K562 (cell line): Measurements from ENCODE around the gene SMC4. TPM values are rescaled to one million over a fixed set of nuclear protein-coding genes. Genes with fewer than 3 reads are reported as not detected.

ENCODE experiments used
- ATF7 ChIP-seq: fragments of 450-650 bp; IDR thresholded peaks from 2 replicates; pipeline ENCODE4 v1.7.1; 2014; ENCODE audit warnings: mild to moderate bottlenecking, moderate library complexity
- CAMTA2 ChIP-seq: fragments of 250-450 bp; sonication (Bioruptor Pico); conservative IDR thresholded peaks from 2 replicates; pipeline ENCODE4 v1.5.1; 2022
- CHAMP1 ChIP-seq: fragments of 450-650 bp; IDR thresholded peaks from 2 replicates; pipeline ENCODE4 v1.6.1; 2016; ENCODE audit warnings: mild to moderate bottlenecking
- CREM ChIP-seq: IDR thresholded peaks from 2 replicates; pipeline ENCODE4 v1.6.1; 2014; ENCODE audit warnings: antibody characterized with exemption, low read depth
- FOXP1 ChIP-seq: sonication (generic); formaldehyde crosslinking; IDR thresholded peaks from 2 replicates; pipeline ENCODE4 v1.8.0; 2022; ENCODE audit warnings: mild to moderate bottlenecking, missing genetic modification reagents
- HMGN3 ChIP-seq: IDR thresholded peaks from 2 replicates; pipeline ENCODE4 v1.6.1; 2011; ENCODE audit warnings: borderline replicate concordance, low read depth, mild to moderate bottlenecking, mixed read lengths, low read length; ENCODE audit not compliant: insufficient read length; ENCODE audit errors: extremely low read depth
- MAFF ChIP-seq: IDR thresholded peaks from 2 replicates; pipeline ENCODE4 v1.6.1; 2012; ENCODE audit warnings: low read length, improper control_type of control experiment
- NCOA2 ChIP-seq, 2 experiments: fragments of 450-650 bp; IDR thresholded peaks; 2 replicates each; pipeline ENCODE4 v1.6.1; 2018; ENCODE audit warnings: mild to moderate bottlenecking in 2 of 2, moderate library complexity in 1 of 2; ENCODE audit not compliant: partially characterized antibody in 2 of 2
- NFIX ChIP-seq: fragments of 250-450 bp; sonication (Bioruptor Pico); IDR thresholded peaks from 2 replicates; pipeline ENCODE4 v1.4.0; 2020; ENCODE audit warnings: low read depth, mild to moderate bottlenecking, moderate library complexity
- OTX1 ChIP-seq: fragments of 450-650 bp; formaldehyde crosslinking; IDR thresholded peaks from 2 replicates; pipeline ENCODE4 v1.4.0; 2022; ENCODE audit warnings: mild to moderate bottlenecking
- POLR2B ChIP-seq: fragments of 450-650 bp; IDR thresholded peaks from 2 replicates; pipeline ENCODE4 v1.6.1; 2018; ENCODE audit warnings: low read depth; ENCODE audit not compliant: partially characterized antibody
- RAD51 ChIP-seq: fragments of 450-650 bp; IDR thresholded peaks from 2 replicates; pipeline ENCODE4 v1.7.1; 2016; ENCODE audit warnings: low read depth, mild to moderate bottlenecking, borderline replicate concordance
- RBBP5 ChIP-seq: fragments of 200-600 bp; sonication (generic); IDR thresholded peaks from 2 replicates; pipeline ENCODE4 v1.6.1; 2012; ENCODE audit warnings: borderline replicate concordance, mild to moderate bottlenecking, low read length, control low read depth, inconsistent platforms; ENCODE audit not compliant: insufficient read depth, poor library complexity, severe bottlenecking
- RBM15 ChIP-seq: fragments of 200-400 bp; formaldehyde crosslinking; IDR thresholded peaks from 2 replicates; pipeline ENCODE4 v1.6.1; 2018; ENCODE audit warnings: mild to moderate bottlenecking, low read length, moderate library complexity; ENCODE audit not compliant: insufficient read depth
- SRSF1 ChIP-seq: fragments of 200-400 bp; formaldehyde crosslinking; IDR thresholded peaks from 2 replicates; pipeline ENCODE4 v1.6.1; 2017; ENCODE audit warnings: mild to moderate bottlenecking, low read depth, low read length, moderate library complexity
- TFAM ChIP-seq: fragments of 250-450 bp; sonication (Bioruptor Pico); conservative IDR thresholded peaks from 2 replicates; pipeline ENCODE4 v1.5.0; 2021; ENCODE audit warnings: mild to moderate bottlenecking, moderate library complexity
- THAP12 ChIP-seq: fragments of 250-450 bp; sonication (Bioruptor Pico); IDR thresholded peaks from 2 replicates; pipeline ENCODE4 v1.9.0; 2021; ENCODE audit warnings: mild to moderate bottlenecking, inconsistent platforms
- TOE1 ChIP-seq, 2 experiments: fragments of 450-650 bp in 1 of 2; sonication (generic) in 1 of 2; formaldehyde crosslinking in 1 of 2; IDR thresholded peaks; 2 replicates each; pipeline versions ENCODE4 v1.7.1 to v1.8.0; 2016 to 2022; ENCODE audit warnings: borderline replicate concordance in 2 of 2, mild to moderate bottlenecking in 2 of 2, antibody characterized with exemption in 1 of 2, inconsistent platforms in 1 of 2, low read depth in 1 of 2, missing genetic modification reagents in 1 of 2, moderate library complexity in 1 of 2
- YY1 ChIP-seq, 3 experiments: IDR thresholded peaks; 2 replicates each; pipeline ENCODE4 v1.6.1; 2011; ENCODE audit warnings: low read length in 2 of 3, mild to moderate bottlenecking in 2 of 3, moderate library complexity in 2 of 3, borderline replicate concordance in 1 of 3, control low read depth in 1 of 3, low read depth in 1 of 3; ENCODE audit not compliant: insufficient read depth in 3 of 3, insufficient replicate concordance in 2 of 3, control insufficient read depth in 1 of 3, insufficient read length in 1 of 3; ENCODE audit errors: extremely low read depth in 1 of 3
- ZNF23 ChIP-seq: fragments of 250-450 bp; sonication (Bioruptor Pico); IDR thresholded peaks from 2 replicates; pipeline ENCODE4 v1.4.0; 2020; ENCODE audit warnings: mild to moderate bottlenecking
- ZNF311 ChIP-seq: fragments of 250-450 bp; sonication (Bioruptor Pico); IDR thresholded peaks from 2 replicates; pipeline ENCODE4 v1.4.0; 2020; ENCODE audit warnings: mild to moderate bottlenecking, moderate library complexity
- polyA plus RNA-seq, 8 experiments: library from polyadenylated mRNA; depleted of rRNA in 4 of 8; stranded (reverse) in 5 of 8; unstranded in 3 of 8; fragments of >200 nt; fragmentation: Nextera tagmentation in 2 of 8; fragmentation: Illumina TruSeq in 1 of 8; extraction: Ambion mirVana in 2 of 8; extraction: Trizol in 1 of 8; gene quantifications; 2 replicates each; pipeline versions ENCODE4 v1.2.1 to v1.2.3, GENCODE V29; 2011 to 2014; ENCODE audit warnings: inconsistent platforms in 1 of 8, missing spikeins in 1 of 8
- total RNA-seq, 7 experiments: library from RNA; depleted of rRNA in 6 of 7; stranded (reverse); fragments of >200 nt in 6 of 7; fragmentation: Illumina TruSeq in 2 of 7; extraction: Trizol in 2 of 7; gene quantifications; 2 replicates each; pipeline versions ENCODE4 v1.2.1 to v1.2.3, GENCODE V29; 2011 to 2021; ENCODE audit warnings: low replicate concordance in 1 of 7

The SMC4 gene
- total and polyA plus RNA-seq, 9 of the 15 experiments (the other 6 are each of a cell fraction or from before 2014, with no cell fraction given): 87.9 to 347 (median 176) TPM

- TF ChIP-seq CHAMP1 (peak; percentile 87), RBBP5 (peak; percentile 87), YY1 (IDR thresholded peaks at IDR 0.05; ENCODE audit: borderline replicate concordance in 1 of 3, control insufficient read depth in 1 of 3, extremely low read depth in 1 of 3, insufficient read depth in 3 of 3, insufficient read length in 1 of 3, insufficient replicate concordance in 2 of 3, low read depth in 1 of 3, low read length in 2 of 3) (peak; percentile 48 to 92 (median 86)), SRSF1 (no peak), MAFF (no peak; the same call in 1 of the 2 replicates), FOXP1 (no peak), ATF7 (peak; percentile 86), TFAM (no peak), RBM15 (no peak), NCOA2 (IDR thresholded peaks at IDR 0.05; ENCODE audit: partially characterized antibody in 2 of 2) (no peak), CREM (peak; percentile 95), NFIX (CRISPR knock-in tag) (no peak), ZNF311 (no peak), TOE1 (IDR thresholded peaks at IDR 0.05; ENCODE audit: borderline replicate concordance) (peak; percentile 69; the same call in 1 of the 2 replicates), TOE1 (CRISPR knock-in tag; IDR thresholded peaks at IDR 0.05; ENCODE audit: borderline replicate concordance, low read depth) (no peak), OTX1 (CRISPR knock-in tag) (no peak), CAMTA2 (no peak), POLR2B (peak; percentile 88), RAD51 (no peak), THAP12 (CRISPR knock-in tag) (peak; percentile 42; the same call in 1 of the 2 replicates), ZNF23 (no peak), HMGN3 (peak; percentile 37)
These were observed at the start of gene SMC4, which contains the start of gene IFT80 (continued) for GRCh38 chr3:160399125-160400029.
